Gastrocnemius medialis (tissue), 4 donors: ENCODE measurements around the gene DEK.

Experiments used
- POLR2A ChIP-seq, 2 donors: fragments of 450-650 bp; IDR thresholded peaks; one replicate each; pipeline ENCODE4 v1.6.1; 2017; ENCODE audit warnings: antibody characterized with exemption in 2 of 2, mild to moderate bottlenecking in 2 of 2, moderate library complexity in 2 of 2
- TF ChIP-seq, protein P1 (sequence below), 5 experiments: fragments of 450-650 bp in 3 of 5; fragments of 200-600 bp in 2 of 5; sonication (generic) in 2 of 5; IDR thresholded peaks in 4 of 5; conservative IDR thresholded peaks in 1 of 5; 1 replicate in 4 of 5; 2 replicates in 1 of 5; pipeline ENCODE4 v1.5.1; 2016 to 2019; ENCODE audit warnings: antibody characterized with exemption in 5 of 5, mild to moderate bottlenecking in 3 of 5, moderate library complexity in 3 of 5

DNA sequence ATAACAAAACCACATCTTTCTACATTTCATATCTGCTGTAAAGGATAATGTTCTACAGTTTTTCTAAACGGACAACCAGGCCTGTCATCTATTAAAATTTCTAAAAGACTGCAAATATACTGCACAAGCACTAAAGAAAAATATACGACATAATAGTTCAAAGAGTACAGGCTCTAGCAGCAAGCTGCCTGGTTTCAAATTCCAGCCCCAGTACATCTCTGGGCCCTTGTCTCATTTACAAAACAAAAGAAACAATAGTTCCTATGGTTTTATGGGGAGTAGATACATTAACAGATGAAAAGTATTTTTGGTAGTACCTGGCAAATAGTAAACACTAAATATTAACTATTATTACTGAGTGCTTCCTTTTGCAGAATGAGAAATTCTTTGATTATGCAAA, 24.1 kb downstream of the DEK start:
- TF ChIP-seq, protein P1, sequence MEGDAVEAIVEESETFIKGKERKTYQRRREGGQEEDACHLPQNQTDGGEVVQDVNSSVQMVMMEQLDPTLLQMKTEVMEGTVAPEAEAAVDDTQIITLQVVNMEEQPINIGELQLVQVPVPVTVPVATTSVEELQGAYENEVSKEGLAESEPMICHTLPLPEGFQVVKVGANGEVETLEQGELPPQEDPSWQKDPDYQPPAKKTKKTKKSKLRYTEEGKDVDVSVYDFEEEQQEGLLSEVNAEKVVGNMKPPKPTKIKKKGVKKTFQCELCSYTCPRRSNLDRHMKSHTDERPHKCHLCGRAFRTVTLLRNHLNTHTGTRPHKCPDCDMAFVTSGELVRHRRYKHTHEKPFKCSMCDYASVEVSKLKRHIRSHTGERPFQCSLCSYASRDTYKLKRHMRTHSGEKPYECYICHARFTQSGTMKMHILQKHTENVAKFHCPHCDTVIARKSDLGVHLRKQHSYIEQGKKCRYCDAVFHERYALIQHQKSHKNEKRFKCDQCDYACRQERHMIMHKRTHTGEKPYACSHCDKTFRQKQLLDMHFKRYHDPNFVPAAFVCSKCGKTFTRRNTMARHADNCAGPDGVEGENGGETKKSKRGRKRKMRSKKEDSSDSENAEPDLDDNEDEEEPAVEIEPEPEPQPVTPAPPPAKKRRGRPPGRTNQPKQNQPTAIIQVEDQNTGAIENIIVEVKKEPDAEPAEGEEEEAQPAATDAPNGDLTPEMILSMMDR (IDR thresholded peaks at IDR 0.05 in 4 of 5, conservative IDR thresholded peaks at IDR 0.05 in 1 of 5) = no peak
- TF ChIP-seq POLR2A (IDR thresholded peaks at IDR 0.05) = no peak
